Prostate gland (tissue), 2 donors: ENCODE measurements around the gene PPP2R3C.

Experiments
- CTCF ChIP-seq, 4 experiments: fragments of 200-600 bp in 2 of 4; fragments of 450-650 bp in 2 of 4; sonication (generic) in 2 of 4; IDR thresholded peaks; 1 replicate in 3 of 4; 2 replicates in 1 of 4; pipeline ENCODE4 v1.5.1; 2016 to 2019; ENCODE audit warnings: antibody characterized with exemption in 4 of 4, mild to moderate bottlenecking in 2 of 4, moderate library complexity in 2 of 4
- POLR2A ChIP-seq: fragments of 450-650 bp; IDR thresholded peaks from one replicate; pipeline ENCODE4 v1.6.1; 2016; ENCODE audit warnings: antibody characterized with exemption, mild to moderate bottlenecking
- POLR2AphosphoS5 ChIP-seq: sonication (generic); formaldehyde crosslinking; IDR thresholded peaks from one replicate; pipeline ENCODE4 v1.6.1; 2017; ENCODE audit warnings: antibody characterized with exemption

GRCh38 chr14:35073486-35073885 lies 48.3 kb downstream of the PPP2R3C start:
- TF ChIP-seq CTCF (IDR thresholded peaks at IDR 0.05) = no peak
- TF ChIP-seq POLR2AphosphoS5 = no peak
- no peak for TF ChIP-seq POLR2A
